SK-N-SH treated with all-trans-retinoic acid at 6 μM for 48 hours (cell line): ENCODE data around the gene TRAF3IP3.

Source experiments
- ATAC-seq: fragments of 200-7000 bp; cut with Tn5 transposase; 3 replicates; pipeline ENCODE4 v1.9.1; 2020; ENCODE audit warnings: mild to moderate bottlenecking, moderate library complexity
- ARNTL ChIP-seq: fragments of 450-650 bp; formaldehyde crosslinking; IDR thresholded peaks from 2 replicates; pipeline ENCODE4 v1.5.0; 2020; ENCODE audit warnings: low read depth, mild to moderate bottlenecking, moderate library complexity, borderline replicate concordance
- BACH2 ChIP-seq: fragments of 250-450 bp; sonication (Bioruptor Pico); IDR thresholded peaks from 2 replicates; pipeline ENCODE4 v1.9.0; 2021; ENCODE audit warnings: mild to moderate bottlenecking, borderline replicate concordance
- CSDC2 ChIP-seq: fragments of 250-450 bp; sonication (Bioruptor Pico); IDR thresholded peaks from 2 replicates; pipeline ENCODE4 v1.5.0; 2020; ENCODE audit warnings: mild to moderate bottlenecking, moderate library complexity
- ESRRG ChIP-seq: fragments of 250-450 bp; sonication (Bioruptor Pico); IDR thresholded peaks from 2 replicates; pipeline ENCODE4 v1.6.1; 2021; ENCODE audit warnings: mild to moderate bottlenecking
- GLIS3 ChIP-seq: fragments of 250-450 bp; sonication (Bioruptor Pico); IDR thresholded peaks from 2 replicates; pipeline ENCODE4 v1.5.0; 2020; ENCODE audit warnings: mild to moderate bottlenecking, moderate library complexity
- OSR1 ChIP-seq: fragments of 250-450 bp; sonication (Bioruptor Pico); IDR thresholded peaks from 2 replicates; pipeline ENCODE4 v1.8.0; 2022; ENCODE audit warnings: moderate library complexity, mild to moderate bottlenecking, inconsistent platforms
- PPARA ChIP-seq: fragments of 250-450 bp; sonication (Bioruptor Pico); IDR thresholded peaks from 2 replicates; pipeline ENCODE4 v1.5.0; 2020; ENCODE audit warnings: mild to moderate bottlenecking, borderline replicate concordance
- RARB ChIP-seq: fragments of 250-450 bp; sonication (Bioruptor Pico); IDR thresholded peaks from 2 replicates; pipeline ENCODE4 v1.8.0; 2021; ENCODE audit warnings: mild to moderate bottlenecking, moderate library complexity
- SNAI2 ChIP-seq: fragments of 250-450 bp; sonication (Bioruptor Pico); IDR thresholded peaks from 2 replicates; pipeline ENCODE4 v1.5.0; 2020; ENCODE audit warnings: mild to moderate bottlenecking, moderate library complexity
- TCF4 ChIP-seq: fragments of 250-450 bp; sonication (Bioruptor Pico); IDR thresholded peaks from 2 replicates; pipeline ENCODE4 v1.8.0; 2021; ENCODE audit warnings: mild to moderate bottlenecking, moderate library complexity, borderline replicate concordance
- ZC3H10 ChIP-seq: fragments of 250-450 bp; sonication (Bioruptor Pico); IDR thresholded peaks from 2 replicates; pipeline ENCODE4 v1.5.1; 2021; ENCODE audit warnings: mild to moderate bottlenecking, moderate library complexity
- ZFP3 ChIP-seq: fragments of 250-450 bp; sonication (Bioruptor Pico); IDR thresholded peaks from 2 replicates; pipeline ENCODE4 v1.5.0; 2020; ENCODE audit warnings: mild to moderate bottlenecking, moderate library complexity
- ZFP30 ChIP-seq: fragments of 450-650 bp; formaldehyde crosslinking; IDR thresholded peaks from 2 replicates; pipeline ENCODE4 v1.5.0; 2022; ENCODE audit warnings: mild to moderate bottlenecking, moderate library complexity
- ZNF565 ChIP-seq: fragments of 450-650 bp; formaldehyde crosslinking; conservative IDR thresholded peaks from 2 replicates; pipeline ENCODE4 v1.5.0; 2020; ENCODE audit warnings: low read depth, mild to moderate bottlenecking, moderate library complexity
- ZNF70 ChIP-seq: fragments of 450-650 bp; formaldehyde crosslinking; IDR thresholded peaks from 2 replicates; pipeline ENCODE4 v1.5.0; 2020; ENCODE audit warnings: mild to moderate bottlenecking, moderate library complexity
- ZNF8 ChIP-seq: fragments of 450-650 bp; formaldehyde crosslinking; IDR thresholded peaks from 2 replicates; pipeline ENCODE4 v1.5.0; 2020; ENCODE audit warnings: mild to moderate bottlenecking, moderate library complexity
- TF ChIP-seq, protein P1 (sequence below): fragments of 250-450 bp; sonication (Bioruptor Pico); IDR thresholded peaks from 2 replicates; pipeline ENCODE4 v1.5.0; 2020; ENCODE audit warnings: mild to moderate bottlenecking, moderate library complexity
- TF ChIP-seq, protein P2 (sequence below): fragments of 250-450 bp; sonication (Bioruptor Pico); IDR thresholded peaks from 2 replicates; pipeline ENCODE4 v1.8.0; 2020; ENCODE audit warnings: mild to moderate bottlenecking, moderate library complexity, borderline replicate concordance
- TF ChIP-seq, protein P3 (sequence below): fragments of 250-450 bp; sonication (Bioruptor Pico); IDR thresholded peaks from 2 replicates; pipeline ENCODE4 v1.8.0; 2021; ENCODE audit warnings: low read depth, mild to moderate bottlenecking, moderate library complexity, borderline replicate concordance
- TF ChIP-seq, protein P4 (sequence below): fragments of 250-450 bp; sonication (Bioruptor Pico); IDR thresholded peaks from 2 replicates; pipeline ENCODE4 v1.5.1; 2021; ENCODE audit warnings: mild to moderate bottlenecking, moderate library complexity

TRAF3IP3 gene

DNA sequence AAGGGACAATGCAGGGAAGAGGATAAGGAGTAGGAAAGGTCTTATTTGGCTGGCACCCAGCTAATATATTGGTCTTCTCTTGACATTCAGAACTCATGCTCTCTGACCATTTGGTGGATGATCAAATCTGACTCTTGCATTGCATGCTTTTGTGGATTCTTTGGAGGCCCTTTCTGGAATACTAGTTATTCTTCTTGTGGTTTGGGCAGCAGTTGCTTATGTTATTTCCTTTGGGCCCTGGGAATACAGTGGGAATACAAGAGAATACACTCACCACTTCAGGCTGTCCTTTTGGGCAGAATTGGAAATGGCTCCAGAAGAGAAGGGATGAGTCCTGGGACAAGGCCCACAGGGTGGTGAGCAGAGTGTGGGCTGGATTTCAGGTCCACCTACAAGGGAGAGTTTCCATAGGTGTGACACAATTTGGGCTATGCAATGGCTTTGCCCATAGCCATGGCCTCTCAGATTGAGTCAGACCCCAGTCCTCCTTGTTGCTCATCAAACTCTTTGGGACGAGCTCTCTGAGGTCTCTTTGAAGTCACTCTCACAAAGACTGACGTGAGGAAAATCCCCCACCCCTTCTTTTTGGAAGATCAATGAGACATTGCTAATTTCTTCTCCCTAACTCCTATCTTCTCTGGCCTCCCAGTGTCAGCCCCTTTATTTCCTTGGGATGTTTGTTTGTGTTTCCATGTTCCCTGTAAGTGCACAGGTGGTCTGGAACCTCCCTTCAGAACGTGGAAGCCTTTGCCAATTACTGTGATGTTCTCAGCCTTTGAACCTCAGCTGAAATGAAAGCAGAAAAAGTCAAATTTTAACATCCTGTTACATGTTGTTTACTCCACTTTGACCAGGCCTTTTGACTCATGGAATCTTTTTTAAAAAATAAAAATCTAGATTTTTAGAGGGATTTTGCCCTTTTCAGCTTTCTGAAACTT, 31.8 kb upstream of the TRAF3IP3 start:
- no peak for ATAC-seq

DNA sequence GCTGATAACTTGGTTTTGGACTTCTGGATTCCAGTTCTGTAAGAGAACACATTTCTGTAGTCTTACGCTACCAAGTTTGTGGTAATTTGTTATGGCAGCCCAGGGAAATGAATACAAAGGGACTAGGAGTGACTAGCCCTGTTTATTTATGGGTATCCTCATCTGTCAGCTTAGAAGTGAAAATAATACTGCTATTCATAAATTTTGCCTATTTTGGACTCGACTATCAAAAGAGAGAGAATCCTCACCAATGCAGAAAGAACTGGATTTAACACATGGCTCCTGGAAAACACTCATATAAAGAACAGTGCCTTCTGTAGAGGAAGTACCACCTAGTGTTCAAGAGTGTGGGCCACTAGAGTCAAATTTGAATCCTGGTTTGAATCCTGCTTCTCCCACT, 28.6 kb upstream of the TRAF3IP3 start:
- no peak for ATAC-seq
- TF ChIP-seq GLIS3 (CRISPR knock-in tag) (no peak), CSDC2 (CRISPR knock-in tag) (no peak), RARB (CRISPR knock-in tag) (no peak), OSR1 (CRISPR knock-in tag) (no peak), ZFP30 (no peak), BACH2 (no peak), ZNF8 (no peak), ZC3H10 (CRISPR knock-in tag) (no peak), ZFP3 (CRISPR knock-in tag) (no peak), ZNF565 (CRISPR knock-in tag) (no peak), ARNTL (CRISPR knock-in tag) (no peak), PPARA (CRISPR knock-in tag) (no peak), TCF4 (CRISPR knock-in tag) (no peak), ZNF70 (CRISPR knock-in tag) (no peak), SNAI2 (CRISPR knock-in tag) (no peak), ESRRG (no peak)
- TF ChIP-seq, protein P1, sequence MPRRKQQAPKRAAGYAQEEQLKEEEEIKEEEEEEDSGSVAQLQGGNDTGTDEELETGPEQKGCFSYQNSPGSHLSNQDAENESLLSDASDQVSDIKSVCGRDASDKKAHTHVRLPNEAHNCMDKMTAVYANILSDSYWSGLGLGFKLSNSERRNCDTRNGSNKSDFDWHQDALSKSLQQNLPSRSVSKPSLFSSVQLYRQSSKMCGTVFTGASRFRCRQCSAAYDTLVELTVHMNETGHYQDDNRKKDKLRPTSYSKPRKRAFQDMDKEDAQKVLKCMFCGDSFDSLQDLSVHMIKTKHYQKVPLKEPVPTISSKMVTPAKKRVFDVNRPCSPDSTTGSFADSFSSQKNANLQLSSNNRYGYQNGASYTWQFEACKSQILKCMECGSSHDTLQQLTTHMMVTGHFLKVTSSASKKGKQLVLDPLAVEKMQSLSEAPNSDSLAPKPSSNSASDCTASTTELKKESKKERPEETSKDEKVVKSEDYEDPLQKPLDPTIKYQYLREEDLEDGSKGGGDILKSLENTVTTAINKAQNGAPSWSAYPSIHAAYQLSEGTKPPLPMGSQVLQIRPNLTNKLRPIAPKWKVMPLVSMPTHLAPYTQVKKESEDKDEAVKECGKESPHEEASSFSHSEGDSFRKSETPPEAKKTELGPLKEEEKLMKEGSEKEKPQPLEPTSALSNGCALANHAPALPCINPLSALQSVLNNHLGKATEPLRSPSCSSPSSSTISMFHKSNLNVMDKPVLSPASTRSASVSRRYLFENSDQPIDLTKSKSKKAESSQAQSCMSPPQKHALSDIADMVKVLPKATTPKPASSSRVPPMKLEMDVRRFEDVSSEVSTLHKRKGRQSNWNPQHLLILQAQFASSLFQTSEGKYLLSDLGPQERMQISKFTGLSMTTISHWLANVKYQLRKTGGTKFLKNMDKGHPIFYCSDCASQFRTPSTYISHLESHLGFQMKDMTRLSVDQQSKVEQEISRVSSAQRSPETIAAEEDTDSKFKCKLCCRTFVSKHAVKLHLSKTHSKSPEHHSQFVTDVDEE (CRISPR knock-in tag): no peak
- TF ChIP-seq, protein P2, sequence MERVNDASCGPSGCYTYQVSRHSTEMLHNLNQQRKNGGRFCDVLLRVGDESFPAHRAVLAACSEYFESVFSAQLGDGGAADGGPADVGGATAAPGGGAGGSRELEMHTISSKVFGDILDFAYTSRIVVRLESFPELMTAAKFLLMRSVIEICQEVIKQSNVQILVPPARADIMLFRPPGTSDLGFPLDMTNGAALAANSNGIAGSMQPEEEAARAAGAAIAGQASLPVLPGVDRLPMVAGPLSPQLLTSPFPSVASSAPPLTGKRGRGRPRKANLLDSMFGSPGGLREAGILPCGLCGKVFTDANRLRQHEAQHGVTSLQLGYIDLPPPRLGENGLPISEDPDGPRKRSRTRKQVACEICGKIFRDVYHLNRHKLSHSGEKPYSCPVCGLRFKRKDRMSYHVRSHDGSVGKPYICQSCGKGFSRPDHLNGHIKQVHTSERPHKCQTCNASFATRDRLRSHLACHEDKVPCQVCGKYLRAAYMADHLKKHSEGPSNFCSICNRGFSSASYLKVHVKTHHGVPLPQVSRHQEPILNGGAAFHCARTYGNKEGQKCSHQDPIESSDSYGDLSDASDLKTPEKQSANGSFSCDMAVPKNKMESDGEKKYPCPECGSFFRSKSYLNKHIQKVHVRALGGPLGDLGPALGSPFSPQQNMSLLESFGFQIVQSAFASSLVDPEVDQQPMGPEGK: no peak
- TF ChIP-seq, protein P3, sequence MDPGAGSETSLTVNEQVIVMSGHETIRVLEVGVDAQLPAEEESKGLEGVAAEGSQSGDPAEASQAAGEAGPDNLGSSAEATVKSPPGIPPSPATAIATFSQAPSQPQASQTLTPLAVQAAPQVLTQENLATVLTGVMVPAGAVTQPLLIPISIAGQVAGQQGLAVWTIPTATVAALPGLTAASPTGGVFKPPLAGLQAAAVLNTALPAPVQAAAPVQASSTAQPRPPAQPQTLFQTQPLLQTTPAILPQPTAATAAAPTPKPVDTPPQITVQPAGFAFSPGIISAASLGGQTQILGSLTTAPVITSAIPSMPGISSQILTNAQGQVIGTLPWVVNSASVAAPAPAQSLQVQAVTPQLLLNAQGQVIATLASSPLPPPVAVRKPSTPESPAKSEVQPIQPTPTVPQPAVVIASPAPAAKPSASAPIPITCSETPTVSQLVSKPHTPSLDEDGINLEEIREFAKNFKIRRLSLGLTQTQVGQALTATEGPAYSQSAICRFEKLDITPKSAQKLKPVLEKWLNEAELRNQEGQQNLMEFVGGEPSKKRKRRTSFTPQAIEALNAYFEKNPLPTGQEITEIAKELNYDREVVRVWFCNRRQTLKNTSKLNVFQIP: no peak
- TF ChIP-seq, protein P4, sequence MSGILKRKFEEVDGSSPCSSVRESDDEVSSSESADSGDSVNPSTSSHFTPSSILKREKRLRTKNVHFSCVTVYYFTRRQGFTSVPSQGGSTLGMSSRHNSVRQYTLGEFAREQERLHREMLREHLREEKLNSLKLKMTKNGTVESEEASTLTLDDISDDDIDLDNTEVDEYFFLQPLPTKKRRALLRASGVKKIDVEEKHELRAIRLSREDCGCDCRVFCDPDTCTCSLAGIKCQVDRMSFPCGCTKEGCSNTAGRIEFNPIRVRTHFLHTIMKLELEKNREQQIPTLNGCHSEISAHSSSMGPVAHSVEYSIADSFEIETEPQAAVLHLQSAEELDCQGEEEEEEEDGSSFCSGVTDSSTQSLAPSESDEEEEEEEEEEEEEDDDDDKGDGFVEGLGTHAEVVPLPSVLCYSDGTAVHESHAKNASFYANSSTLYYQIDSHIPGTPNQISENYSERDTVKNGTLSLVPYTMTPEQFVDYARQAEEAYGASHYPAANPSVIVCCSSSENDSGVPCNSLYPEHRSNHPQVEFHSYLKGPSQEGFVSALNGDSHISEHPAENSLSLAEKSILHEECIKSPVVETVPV: no peak

More for the DNA sequence above, 31.8 kb upstream of the TRAF3IP3 start:
- TF ChIP-seq, protein P3: no peak
- TF ChIP-seq GLIS3 (CRISPR knock-in tag): no peak

DNA sequence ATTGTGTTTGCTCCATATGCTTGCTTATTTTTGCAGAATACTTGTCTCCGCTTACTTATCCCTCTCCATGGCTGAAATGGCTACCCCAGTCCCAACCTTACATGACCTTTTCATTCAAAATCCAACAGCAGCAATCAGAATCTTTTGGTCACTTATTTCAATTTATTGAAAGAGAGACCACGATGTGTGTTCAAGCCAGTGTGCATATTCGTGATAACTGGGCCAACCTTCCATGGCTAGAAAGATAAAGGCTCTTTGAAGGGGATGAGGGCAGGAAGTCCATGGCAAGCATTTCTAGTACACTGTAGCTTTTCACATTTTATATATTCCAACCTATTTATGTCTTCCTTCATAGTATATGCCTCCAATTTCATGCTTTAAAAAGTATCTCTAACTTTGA, 28.1 kb upstream of the TRAF3IP3 start:
- ATAC-seq: no peak
- TF ChIP-seq, protein P3: no peak
- TF ChIP-seq ZFP3 (CRISPR knock-in tag): no peak
